HEK293 (cell line): Measurements from ENCODE around the gene SNUPN.

Source experiments
- REST ChIP-seq: fragments of 450-650 bp; formaldehyde crosslinking; IDR thresholded peaks from 2 replicates; pipeline ENCODE4 v1.5.1; 2016; ENCODE audit warnings: missing biosample characterization, missing genetic modification characterization
- ZBTB17 ChIP-seq: fragments of 450-650 bp; formaldehyde crosslinking; IDR thresholded peaks from 2 replicates; pipeline ENCODE4 v1.5.1; 2016; ENCODE audit warnings: missing biosample characterization, missing genetic modification characterization
- ZNF133 ChIP-seq: fragments of 450-650 bp; formaldehyde crosslinking; IDR thresholded peaks from 2 replicates; pipeline ENCODE4 v1.5.1; 2016; ENCODE audit warnings: missing biosample characterization, missing genetic modification characterization
- TF ChIP-seq, protein P1 (sequence below): sonication (generic); formaldehyde crosslinking; IDR thresholded peaks from 2 replicates; pipeline ENCODE4 v1.8.1; 2022; ENCODE audit warnings: mild to moderate bottlenecking, moderate library complexity, missing genetic modification reagents
- TF ChIP-seq, protein P2 (sequence below): fragments of 450-650 bp; formaldehyde crosslinking; IDR thresholded peaks from 2 replicates; pipeline ENCODE4 v1.5.1; 2016; ENCODE audit warnings: missing biosample characterization, missing genetic modification characterization

DNA sequence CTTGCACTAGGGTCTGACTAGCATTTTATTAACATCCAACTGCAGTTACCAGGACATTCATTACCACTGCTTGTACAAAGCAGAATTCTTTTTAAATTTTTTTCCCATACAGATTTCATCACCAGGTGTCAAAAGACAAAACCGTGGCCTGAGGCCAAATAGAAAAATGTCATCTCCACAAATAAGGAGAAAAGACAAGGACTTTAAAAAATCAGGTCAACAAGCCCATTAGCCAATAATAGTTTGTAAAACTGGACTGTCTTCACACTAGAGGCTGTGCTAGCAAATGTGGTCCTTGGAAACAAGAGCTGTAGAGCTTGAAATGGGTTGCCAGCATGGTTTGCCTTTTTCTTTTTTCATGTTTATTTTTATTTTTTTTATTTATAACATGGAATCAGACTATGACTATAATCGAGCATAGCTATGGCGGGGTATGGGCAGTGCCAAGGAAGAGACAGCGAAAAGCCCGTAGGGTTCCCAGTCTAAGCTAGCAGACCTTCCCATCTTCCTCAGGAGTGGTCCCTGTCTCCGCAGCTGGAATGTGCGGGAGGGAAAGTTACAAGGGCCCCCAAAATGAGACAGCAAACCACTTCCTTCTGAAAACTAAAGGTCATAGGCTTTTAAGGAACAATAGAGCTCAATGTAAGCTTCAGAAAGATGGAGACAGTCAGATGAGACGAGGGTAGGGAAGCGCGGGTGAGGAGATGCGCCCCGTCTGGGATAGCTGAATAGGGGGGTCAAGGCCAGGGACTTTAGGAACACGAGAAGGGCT, 47.9 kb downstream of the SNUPN start:
- TF ChIP-seq, protein P1, sequence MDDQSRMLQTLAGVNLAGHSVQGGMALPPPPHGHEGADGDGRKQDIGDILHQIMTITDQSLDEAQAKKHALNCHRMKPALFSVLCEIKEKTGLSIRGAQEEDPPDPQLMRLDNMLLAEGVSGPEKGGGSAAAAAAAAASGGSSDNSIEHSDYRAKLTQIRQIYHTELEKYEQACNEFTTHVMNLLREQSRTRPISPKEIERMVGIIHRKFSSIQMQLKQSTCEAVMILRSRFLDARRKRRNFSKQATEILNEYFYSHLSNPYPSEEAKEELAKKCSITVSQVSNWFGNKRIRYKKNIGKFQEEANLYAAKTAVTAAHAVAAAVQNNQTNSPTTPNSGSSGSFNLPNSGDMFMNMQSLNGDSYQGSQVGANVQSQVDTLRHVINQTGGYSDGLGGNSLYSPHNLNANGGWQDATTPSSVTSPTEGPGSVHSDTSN (CRISPR knock-in tag): no peak
- no peak for TF ChIP-seq REST
- TF ChIP-seq ZBTB17 (tag by site-specific recombination): peak; percentile 44; the same call in 1 of the 2 replicates
- TF ChIP-seq ZNF133 (tag by site-specific recombination): no peak
- TF ChIP-seq, protein P2, sequence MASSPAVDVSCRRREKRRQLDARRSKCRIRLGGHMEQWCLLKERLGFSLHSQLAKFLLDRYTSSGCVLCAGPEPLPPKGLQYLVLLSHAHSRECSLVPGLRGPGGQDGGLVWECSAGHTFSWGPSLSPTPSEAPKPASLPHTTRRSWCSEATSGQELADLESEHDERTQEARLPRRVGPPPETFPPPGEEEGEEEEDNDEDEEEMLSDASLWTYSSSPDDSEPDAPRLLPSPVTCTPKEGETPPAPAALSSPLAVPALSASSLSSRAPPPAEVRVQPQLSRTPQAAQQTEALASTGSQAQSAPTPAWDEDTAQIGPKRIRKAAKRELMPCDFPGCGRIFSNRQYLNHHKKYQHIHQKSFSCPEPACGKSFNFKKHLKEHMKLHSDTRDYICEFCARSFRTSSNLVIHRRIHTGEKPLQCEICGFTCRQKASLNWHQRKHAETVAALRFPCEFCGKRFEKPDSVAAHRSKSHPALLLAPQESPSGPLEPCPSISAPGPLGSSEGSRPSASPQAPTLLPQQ (tag by site-specific recombination): no peak
